Inferior parietal cortex (tissue), 1 donor: ENCODE data around the gene ARMC10.
"Not testable (repeated sequence)": the region's sequence is repeated elsewhere in the genome, so short reads cannot be mapped to it uniquely, and the experiment has no call there.

Source experiments
- DNase-seq: peaks from one replicate; pipeline ENCODE4 v3.0.0-alpha.2; 2016; ENCODE audit errors: extremely low spot score

ARMC10 gene

GRCh38 chr7:103078226-103078625 lies 3.3 kb downstream of the ARMC10 start:
- not testable (repeated sequence) for DNase-seq

DNA sequence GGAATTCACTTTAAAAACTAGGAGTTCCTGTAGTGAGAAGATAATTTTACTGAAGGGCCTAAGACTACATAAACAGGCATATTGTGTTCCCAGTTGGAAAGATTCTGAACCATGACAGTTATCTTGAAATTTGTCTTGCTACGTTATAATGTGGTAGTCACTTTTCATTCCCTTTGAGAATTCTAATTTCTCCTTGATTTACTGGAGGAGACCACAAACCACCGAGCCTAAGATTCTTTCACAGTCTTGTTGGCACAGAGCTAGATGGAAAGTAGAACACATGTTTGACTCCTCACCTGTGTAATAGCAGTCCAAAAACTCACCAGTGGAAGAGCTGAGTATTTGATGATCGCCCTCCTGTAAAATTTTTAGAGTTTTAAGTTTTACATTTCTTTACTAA lies 4.9 kb downstream of the ARMC10 start:
- DNase-seq, result no peak

GRCh38 chr7:103080923-103081322 lies 6.0 kb downstream of the ARMC10 start:
- no peak for DNase-seq

- no peak for DNase-seq
Measured at GRCh38 chr7:103082497-103082896, 7.6 kb downstream of the ARMC10 start.

- no peak for DNase-seq
Measured at GRCh38 chr7:103083210-103083609, 8.3 kb downstream of the ARMC10 start.

DNA sequence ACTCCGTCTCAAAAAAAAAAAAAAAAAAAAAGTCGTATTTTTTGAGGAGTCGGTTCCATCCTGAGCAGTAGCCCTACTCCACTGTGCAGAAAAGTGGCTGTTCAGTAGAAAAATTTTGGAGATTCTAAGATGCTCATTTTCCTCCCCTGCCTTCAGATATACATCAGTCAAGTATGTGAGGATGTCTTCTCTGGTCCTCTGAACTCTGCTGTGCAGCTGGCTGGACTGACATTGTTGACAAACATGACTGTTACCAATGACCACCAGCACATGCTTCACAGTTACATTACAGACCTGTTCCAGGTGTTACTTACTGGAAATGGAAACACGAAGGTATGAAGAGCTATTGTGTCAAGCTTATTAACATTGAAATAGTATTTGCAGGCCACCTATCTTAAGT lies 17.4 kb downstream of the ARMC10 start:
- DNase-seq, result not testable (repeated sequence)

DNA sequence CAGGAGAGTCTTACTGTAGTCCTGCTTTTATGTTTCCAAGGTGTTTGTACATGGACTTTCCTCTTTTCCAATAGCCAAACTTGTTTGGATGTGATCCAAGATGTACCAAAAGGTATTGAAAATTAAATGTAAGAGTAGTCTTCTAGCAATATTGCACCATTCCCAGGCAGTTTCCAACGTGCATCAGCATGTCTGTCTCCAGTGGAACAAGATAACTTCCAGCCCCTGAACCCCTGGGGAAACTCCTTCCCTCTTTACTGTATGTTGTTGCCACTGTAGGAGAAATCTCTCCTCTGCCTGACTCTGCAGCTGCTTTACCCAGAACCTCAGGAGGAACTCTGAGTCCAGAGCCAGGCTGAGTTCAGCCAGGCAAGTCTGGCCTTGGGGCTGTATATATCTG lies 18.5 kb downstream of the ARMC10 start:
- no peak for DNase-seq

DNA sequence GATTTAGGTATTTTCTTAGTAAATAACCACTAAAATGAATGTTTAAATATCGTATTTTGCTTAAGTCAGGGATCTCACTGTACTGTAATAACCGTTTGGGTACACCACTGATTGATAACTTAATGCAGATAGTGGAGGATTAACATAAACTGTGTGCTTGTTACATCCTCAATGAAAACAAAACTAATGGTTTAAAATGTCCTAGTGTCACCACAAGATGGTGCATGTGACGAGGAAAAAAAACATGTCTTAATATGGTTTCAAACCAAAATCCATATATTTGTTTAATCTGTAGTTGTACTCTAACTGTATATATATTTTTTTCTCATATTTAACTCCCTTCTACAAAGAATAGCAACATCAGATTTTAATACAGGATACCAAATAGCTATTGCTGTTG lies 19.2 kb downstream of the ARMC10 start:
- peak; percentile 74 for DNase-seq

- not testable (repeated sequence) for DNase-seq
Measured at GRCh38 chr7:103095558-103095957, 20.6 kb downstream of the ARMC10 start.

GRCh38 chr7:103097041-103097440 lies 22.1 kb downstream of the ARMC10 start:
- no peak for DNase-seq

- DNase-seq, result no peak
Measured at GRCh38 chr7:103100348-103100747, 25.4 kb downstream of the ARMC10 start.

GRCh38 chr7:103101543-103101942 lies 26.6 kb downstream of the ARMC10 start:
- DNase-seq, result no peak

DNA sequence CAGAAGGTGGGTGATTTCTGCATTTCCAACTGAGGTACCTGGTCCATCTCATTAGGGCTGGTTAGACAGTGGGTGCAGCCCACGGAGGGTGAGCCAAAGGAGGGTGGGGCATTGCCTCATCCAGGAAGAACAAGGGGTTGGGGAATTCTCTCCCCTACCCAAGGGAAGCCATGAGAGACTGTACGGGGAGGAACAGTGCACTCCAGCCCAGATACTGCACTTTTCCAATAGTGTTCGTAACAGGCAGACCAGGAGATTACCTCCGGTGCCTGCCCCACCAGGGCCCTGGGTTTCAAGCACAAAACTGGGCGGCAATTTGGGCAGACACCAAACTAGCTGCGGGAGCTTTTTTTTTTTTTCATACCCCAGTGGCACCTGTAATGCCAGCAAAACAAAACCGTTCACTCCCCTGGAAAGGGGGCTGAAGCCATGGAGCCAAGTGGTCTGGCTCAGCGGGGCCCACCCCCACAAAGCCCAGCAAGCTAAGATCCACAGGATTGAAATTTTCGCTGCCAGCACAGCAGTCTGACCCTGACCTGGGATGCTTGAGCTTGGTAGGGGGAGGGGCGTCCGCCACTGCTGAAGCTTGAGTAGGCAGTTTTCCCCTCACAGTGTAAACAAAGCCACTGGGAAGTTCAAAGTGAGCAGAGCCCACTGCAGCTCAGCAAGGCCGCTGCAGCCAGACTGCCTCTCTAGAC lies 31.2 kb downstream of the ARMC10 start:
- DNase-seq, result no peak

DNA sequence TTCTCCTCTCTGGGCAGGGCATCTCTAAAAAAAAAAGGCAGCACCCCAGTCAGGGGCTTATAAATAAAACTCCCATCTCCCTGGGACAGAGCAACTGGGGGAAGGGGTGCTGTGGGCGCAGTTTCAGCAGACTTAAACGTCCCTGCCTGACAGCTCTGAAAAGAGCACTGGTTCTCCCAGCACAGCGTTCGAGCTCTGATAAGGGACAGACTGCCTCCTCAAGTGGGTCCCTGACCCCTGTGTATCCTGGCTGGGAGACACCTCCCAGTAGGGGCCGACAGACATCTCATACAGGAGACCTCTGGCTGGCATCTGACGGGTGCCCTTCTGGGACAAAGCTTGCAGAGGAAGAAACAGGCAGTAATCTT lies 31.7 kb downstream of the ARMC10 start:
- not testable (repeated sequence) for DNase-seq

- no peak for DNase-seq
Measured at GRCh38 chr7:103113164-103113563, 38.2 kb downstream of the ARMC10 start.

GRCh38 chr7:103114576-103115008 lies 39.7 kb downstream of the ARMC10 start:
- DNase-seq, result no peak

- no peak for DNase-seq
Measured at GRCh38 chr7:103115771-103116170, 40.8 kb downstream of the ARMC10 start.

DNA sequence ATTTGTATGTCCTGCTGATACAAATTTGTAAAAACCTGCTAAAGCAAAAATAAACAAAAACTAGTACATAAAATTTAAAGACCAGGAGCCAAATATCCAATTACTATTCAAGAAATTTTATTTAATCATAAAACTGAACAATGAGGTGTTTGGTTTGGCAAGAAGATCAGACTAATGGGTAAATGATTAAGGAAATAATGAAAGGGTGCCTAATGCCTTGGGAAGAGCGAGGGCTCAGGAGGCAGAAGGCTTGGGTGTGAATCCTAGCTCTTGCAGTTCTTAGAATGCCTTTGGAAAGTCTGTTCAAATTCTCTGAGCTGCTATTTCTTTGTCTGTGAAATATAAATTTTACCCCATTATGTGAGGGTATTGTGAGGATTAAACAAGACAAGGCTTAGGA lies 41.6 kb downstream of the ARMC10 start:
- no peak for DNase-seq

DNA sequence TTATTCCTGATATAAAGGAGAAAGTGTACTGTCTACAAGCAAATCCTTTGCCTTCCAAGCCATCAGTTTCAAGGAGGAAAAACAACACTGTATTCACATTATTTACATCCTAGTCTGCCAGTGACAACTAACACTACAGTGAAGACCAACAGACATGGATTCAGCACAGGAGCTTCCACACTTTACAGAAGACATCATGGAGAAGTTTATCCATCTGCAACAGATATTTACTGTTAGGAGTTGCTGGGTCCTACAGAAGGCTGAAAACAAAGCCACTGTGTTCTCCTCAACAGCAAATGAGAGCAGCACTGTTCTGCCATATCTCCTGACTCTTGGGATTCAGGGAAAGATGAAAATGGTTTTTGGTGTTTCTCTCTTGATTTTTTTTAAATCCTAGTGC lies 42.1 kb downstream of the ARMC10 start:
- DNase-seq, result peak; percentile 68

DNA sequence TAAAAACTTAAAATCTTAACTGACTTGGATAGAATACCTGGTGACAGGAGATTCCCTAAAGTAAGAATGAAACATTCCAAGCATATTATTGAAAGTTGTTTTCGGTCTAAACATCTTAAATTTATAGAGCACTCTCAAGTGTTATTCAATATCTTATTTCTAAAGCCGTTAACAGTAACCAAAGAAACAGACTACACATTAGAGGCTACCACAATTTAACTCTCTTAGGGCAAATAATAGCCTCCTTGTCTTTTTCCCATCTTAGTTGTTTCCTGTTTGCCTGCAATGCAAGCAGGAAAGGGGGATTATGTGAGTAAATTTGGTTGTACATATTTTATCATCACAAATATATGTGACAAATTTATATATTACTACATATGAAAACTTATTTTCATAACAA lies 42.5 kb downstream of the ARMC10 start:
- no peak for DNase-seq

- no peak for DNase-seq
Measured at GRCh38 chr7:103119791-103120291, 44.9 kb downstream of the ARMC10 start.

DNA sequence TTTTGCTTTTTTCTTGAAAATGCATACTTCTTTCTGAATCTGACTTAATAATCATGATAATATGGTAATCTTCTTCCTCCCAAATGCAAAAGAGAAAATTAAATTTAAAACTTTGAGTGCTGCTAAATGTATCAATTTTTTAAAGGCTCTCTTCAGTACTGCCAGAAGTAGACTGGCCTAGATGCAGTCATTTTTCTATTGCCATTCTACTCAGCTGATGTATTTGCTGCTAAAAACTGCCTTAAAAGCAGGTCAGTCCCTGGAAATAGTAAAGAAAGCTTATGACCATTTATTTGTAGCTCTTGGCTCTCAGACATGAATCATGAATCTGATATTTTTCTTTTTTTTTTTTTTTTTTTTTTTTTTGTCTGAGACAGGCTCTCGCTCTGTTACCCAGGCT lies 45.4 kb downstream of the ARMC10 start:
- DNase-seq, result no peak

DNA sequence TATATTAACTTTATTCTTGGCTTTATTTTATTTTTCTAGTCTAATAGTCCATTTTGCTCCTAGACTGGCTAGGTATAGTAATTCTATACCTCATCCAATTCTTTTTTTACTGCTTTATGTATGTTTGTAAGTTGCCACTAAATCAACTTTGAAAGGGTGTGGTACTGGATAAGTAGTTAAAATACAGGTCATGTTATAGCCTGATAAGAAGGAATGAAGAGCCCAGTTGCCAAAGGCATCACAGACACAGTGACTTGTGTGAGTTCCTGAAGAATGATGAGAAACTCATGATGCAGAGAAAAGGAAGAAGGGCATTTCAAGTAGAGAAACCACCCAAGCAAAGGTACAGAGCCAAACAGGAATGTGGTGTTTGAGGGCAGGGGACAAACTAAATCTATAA lies 46.7 kb downstream of the ARMC10 start:
- DNase-seq, result no peak

DNA sequence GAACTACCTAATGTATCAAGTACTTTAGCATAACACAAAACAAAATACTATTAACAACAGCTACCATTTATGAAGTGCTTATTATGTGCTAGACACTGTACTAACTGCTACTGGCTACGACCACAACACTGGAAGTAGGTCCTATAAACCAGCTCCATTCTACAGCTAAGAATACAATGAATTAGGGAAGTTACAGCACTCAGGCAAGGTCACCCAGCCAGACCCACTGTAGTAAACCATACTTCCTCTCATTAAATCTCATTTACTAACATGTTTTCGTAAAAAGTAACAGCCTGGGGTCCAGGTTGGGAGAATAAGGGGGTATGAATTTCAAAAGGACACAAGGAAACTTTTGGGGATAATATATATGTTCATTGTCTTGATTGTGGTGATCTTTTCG lies 48.6 kb downstream of the ARMC10 start:
- no peak for DNase-seq
